ENCODE measurements around the gene TMEM200B.
"Not testable (repeated sequence)": the region's sequence is repeated elsewhere in the genome, so short reads cannot be mapped to it uniquely, and the experiment has no call there.

TMEM200B gene

GRCh38 chr1:29133861-29134694 is 10.4 kb upstream of the TMEM200B start:
- DNase-seq: no peak

- DNase-seq: not testable (repeated sequence)
These were observed 7.4 kb upstream of the TMEM200B start for GRCh38 chr1:29131056-29131455.

GRCh38 chr1:29129916-29130315 is 6.2 kb upstream of the TMEM200B start:
- DNase-seq: no peak

- DNase-seq: no peak
These were observed 5.0 kb upstream of the TMEM200B start for GRCh38 chr1:29128739-29129138.

GRCh38 chr1:29126198-29126597 is 2.5 kb upstream of the TMEM200B start:
- no peak for DNase-seq

GRCh38 chr1:29125788-29126187 is 2.1 kb upstream of the TMEM200B start:
- DNase-seq: no peak

- DNase-seq: no peak
These were observed 1.5 kb upstream of the TMEM200B start for GRCh38 chr1:29125237-29125641.

- peak in 1 of 2 donors; percentile 23 for DNase-seq
These were observed 898 bp upstream of the TMEM200B start for GRCh38 chr1:29124366-29125236.

- peak in 1 of 2 donors; percentile 61 for DNase-seq
These were observed 433 bp downstream of the TMEM200B start for GRCh38 chr1:29123053-29123886.

GRCh38 chr1:29122682-29123052 is 1.0 kb downstream of the TMEM200B start:
- DNase-seq: no peak

GRCh38 chr1:29121936-29122681 is 1.6 kb downstream of the TMEM200B start:
- DNase-seq: no peak

- no peak for DNase-seq
These were observed 2.2 kb downstream of the TMEM200B start for GRCh38 chr1:29121516-29121935.

GRCh38 chr1:29120947-29121485 is 2.7 kb downstream of the TMEM200B start:
- DNase-seq: peak in 1 of 2 donors; percentile 28

- no peak for DNase-seq
These were observed 3.3 kb downstream of the TMEM200B start for GRCh38 chr1:29120367-29120766.

GRCh38 chr1:29119121-29119929 is 4.4 kb downstream of the TMEM200B start:
- no peak for DNase-seq

GRCh38 chr1:29117381-29117780 is 6.3 kb downstream of the TMEM200B start:
- no peak for DNase-seq

- no peak for DNase-seq
These were observed 9.0 kb downstream of the TMEM200B start for GRCh38 chr1:29114654-29115053.

- DNase-seq: no peak
These were observed 10.1 kb downstream of the TMEM200B start for GRCh38 chr1:29113413-29114117.

GRCh38 chr1:29112705-29113412 is 10.8 kb downstream of the TMEM200B start:
- DNase-seq: no peak

GRCh38 chr1:29108041-29108440 is 15.7 kb downstream of the TMEM200B start:
- not testable (repeated sequence) for DNase-seq
